ENCODE data around the gene DCAF17.

Gene DCAF17

DNA sequence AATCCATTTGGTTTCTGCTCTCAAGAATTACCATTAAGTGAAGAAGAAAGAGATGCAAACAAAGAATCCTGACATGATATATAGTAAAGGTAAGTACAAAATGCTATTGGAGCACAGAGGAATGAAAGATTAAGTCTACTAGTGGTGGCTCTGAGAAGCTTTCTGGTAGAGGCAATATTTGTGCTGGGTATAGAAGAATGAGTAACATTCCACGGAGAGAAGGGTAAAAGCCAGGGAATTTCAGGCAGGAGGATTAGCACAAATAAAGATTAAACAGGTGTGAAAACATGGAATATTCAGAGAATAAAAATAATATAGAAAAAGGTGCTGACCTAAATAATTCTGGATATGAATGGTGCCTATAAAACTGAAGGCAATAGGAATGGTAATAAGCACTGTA is 32.1 kb upstream of the DCAF17 start:
- H3K9me3 ChIP-seq (replicated peaks in 1 of 2; ENCODE audit: control insufficient read depth in 2 of 2, insufficient read depth in 1 of 2, low read depth in 1 of 2, low read length in 2 of 2): peaks cover 0 to 10% of the 10 kb centered on the region in 2 donors
- H2BK15ac ChIP-seq (ENCODE audit: low read length): no peak overlapping the region
- H3K79me1 ChIP-seq (ENCODE audit: low read depth, low read length): no peaks in the 10 kb centered on the region
- no peak overlapping the region for H2AK5ac ChIP-seq (ENCODE audit: low read depth, low read length)
- no CpG with 5 or more reads among the region's 1 CpG for WGBS, 2 donors (ENCODE audit: extremely low coverage in 2 of 2, insufficient read length in 2 of 2, insufficient replicate concordance in 1 of 2)
- H3K36me3 ChIP-seq (replicated peaks in 1 of 2; ENCODE audit: control insufficient read depth in 2 of 2, insufficient read depth in 2 of 2, low read length in 2 of 2): no peaks in the 10 kb centered on the region
- no peak overlapping the region for H2BK12ac ChIP-seq (ENCODE audit: low read length)
- H3K23ac ChIP-seq (ENCODE audit: low read depth, low read length, poor library complexity): no peak overlapping the region
- no peaks in the 10 kb centered on the region for H3K27me3 ChIP-seq (ENCODE audit: control insufficient read depth in 3 of 3, insufficient read depth in 3 of 3, low read depth in 1 of 3, low read length in 3 of 3)
- no peak overlapping the region for H2BK120ac ChIP-seq (ENCODE audit: low read depth, low read length)
- DNase-seq (ENCODE audit: low spot score): no peak
- no peak overlapping the region for H3K14ac ChIP-seq (ENCODE audit: low read length)
- no peak overlapping the region for H4K91ac ChIP-seq (ENCODE audit: low read depth, low read length, poor library complexity)
- H3K27ac ChIP-seq (replicated peaks; ENCODE audit: low read length): no peak overlapping the region
- H2AFZ ChIP-seq (ENCODE audit: low read length): no peak overlapping the region
- H3K18ac ChIP-seq (ENCODE audit: low read length): no peak overlapping the region
- no peaks in the 10 kb centered on the region for H3K4me1 ChIP-seq (ENCODE audit: control insufficient read depth in 2 of 2, insufficient read depth in 1 of 2, low read depth in 1 of 2, low read length in 2 of 2)
- H3K4ac ChIP-seq (ENCODE audit: low read length): no peak overlapping the region
- H4K8ac ChIP-seq (ENCODE audit: low read depth, low read length): no peak overlapping the region
- no peak overlapping the region for H3K9ac ChIP-seq (ENCODE audit: low read depth, low read length, poor library complexity)
- no peak overlapping the region for H2BK5ac ChIP-seq (ENCODE audit: low read length)
- H3K4me3 ChIP-seq (ENCODE audit: low read length in 2 of 2): no peak overlapping the region
- no peak overlapping the region for H3K4me2 ChIP-seq (ENCODE audit: insufficient read depth, low read length, poor library complexity, severe bottlenecking)

DNA sequence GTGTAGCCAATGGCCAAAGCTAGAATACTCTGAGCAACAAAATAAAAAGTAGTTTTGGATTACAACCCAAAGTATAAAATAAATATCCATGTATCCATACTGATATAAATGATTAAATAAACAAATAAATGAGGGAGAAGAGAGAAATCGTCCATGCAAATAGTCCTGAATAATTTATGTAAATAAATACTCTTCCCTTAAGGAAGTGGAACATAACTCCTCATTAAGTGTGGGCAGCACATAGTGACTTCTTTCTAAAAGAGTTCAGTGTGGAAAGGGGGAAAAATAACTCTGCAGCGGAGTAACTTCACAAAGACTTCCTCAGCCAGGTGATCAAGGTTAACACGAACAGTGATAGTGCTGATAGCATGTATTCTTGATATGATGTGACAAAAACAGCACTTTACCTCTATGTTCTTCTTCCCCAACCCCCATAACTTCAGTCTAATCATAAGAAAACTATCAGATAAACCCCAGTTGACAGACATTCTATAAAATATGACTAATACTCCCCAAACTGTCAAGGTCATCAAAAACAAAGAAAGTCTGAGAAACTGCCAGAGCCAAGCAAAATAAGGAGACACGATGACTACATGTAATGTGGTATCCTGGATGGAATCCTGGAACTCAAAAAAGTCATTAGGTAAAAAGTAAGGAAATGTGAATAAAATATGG is 31.0 kb upstream of the DCAF17 start:
- no peak for DNase-seq (ENCODE audit: low spot score)
- WGBS, 2 donors (ENCODE audit: extremely low coverage in 2 of 2, insufficient read length in 2 of 2, insufficient replicate concordance in 1 of 2): no CpG with 5 or more reads among the region's 4 CpGs
- Histone ChIP-seq H2BK120ac (ENCODE audit: low read depth, low read length) (no peak overlapping the region), H4K91ac (ENCODE audit: low read depth, low read length, poor library complexity) (no peak overlapping the region), H2BK12ac (ENCODE audit: low read length) (no peak overlapping the region), H3K79me1 (ENCODE audit: low read depth, low read length) (no peaks in the 10 kb centered on the region), H2BK15ac (ENCODE audit: low read length) (no peak overlapping the region), H3K9ac (ENCODE audit: low read depth, low read length, poor library complexity) (no peak overlapping the region), H4K8ac (ENCODE audit: low read depth, low read length) (no peak overlapping the region), H2AFZ (ENCODE audit: low read length) (no peak overlapping the region), H3K27ac (replicated peaks; ENCODE audit: low read length) (no peak overlapping the region), H3K27me3 (ENCODE audit: control insufficient read depth in 3 of 3, insufficient read depth in 3 of 3, low read depth in 1 of 3, low read length in 3 of 3) (no peaks in the 10 kb centered on the region), H3K4ac (ENCODE audit: low read length) (no peak overlapping the region), H3K18ac (ENCODE audit: low read length) (no peak overlapping the region), H3K9me3 (replicated peaks in 1 of 2; ENCODE audit: control insufficient read depth in 2 of 2, insufficient read depth in 1 of 2, low read depth in 1 of 2, low read length in 2 of 2) (peaks cover 0 to 8% of the 10 kb centered on the region in 2 donors), H3K4me3 (ENCODE audit: low read length in 2 of 2) (no peak overlapping the region), H3K23ac (ENCODE audit: low read depth, low read length, poor library complexity) (no peak overlapping the region), H3K4me1 (ENCODE audit: control insufficient read depth in 2 of 2, insufficient read depth in 1 of 2, low read depth in 1 of 2, low read length in 2 of 2) (no peaks in the 10 kb centered on the region), H2BK5ac (ENCODE audit: low read length) (no peak overlapping the region), H3K36me3 (replicated peaks in 1 of 2; ENCODE audit: control insufficient read depth in 2 of 2, insufficient read depth in 2 of 2, low read length in 2 of 2) (no peaks in the 10 kb centered on the region), H2AK5ac (ENCODE audit: low read depth, low read length) (no peak overlapping the region), H3K4me2 (ENCODE audit: insufficient read depth, low read length, poor library complexity, severe bottlenecking) (no peak overlapping the region), H3K14ac (ENCODE audit: low read length) (no peak overlapping the region)

DNA sequence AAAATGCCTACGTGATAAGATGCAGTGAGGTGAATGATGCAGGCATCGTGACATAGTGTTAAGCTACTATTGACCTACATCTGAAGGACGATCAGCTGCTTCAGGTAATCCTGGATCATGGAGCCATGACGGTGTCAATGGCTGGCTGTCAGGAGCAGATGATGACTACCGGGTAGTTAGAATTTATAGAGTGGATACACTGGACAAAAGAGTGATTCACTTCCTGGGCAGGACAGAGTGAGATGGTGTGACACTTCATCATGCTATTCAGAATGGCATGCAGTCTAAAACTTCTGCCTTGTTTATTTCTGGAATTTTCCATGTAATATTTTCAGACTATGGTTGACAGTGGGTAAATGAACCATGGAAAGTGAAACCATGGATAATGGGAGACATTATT is 29.8 kb upstream of the DCAF17 start:
- Histone ChIP-seq H3K36me3 (replicated peaks in 1 of 2; ENCODE audit: control insufficient read depth in 2 of 2, insufficient read depth in 2 of 2, low read length in 2 of 2) (no peaks in the 10 kb centered on the region), H2AFZ (ENCODE audit: low read length) (no peak overlapping the region), H3K4me1 (ENCODE audit: control insufficient read depth in 2 of 2, insufficient read depth in 1 of 2, low read depth in 1 of 2, low read length in 2 of 2) (peaks cover under 1 to 2% of the 10 kb centered on the region in 2 donors), H2BK120ac (ENCODE audit: low read depth, low read length) (no peak overlapping the region), H3K27me3 (ENCODE audit: control insufficient read depth in 3 of 3, insufficient read depth in 3 of 3, low read depth in 1 of 3, low read length in 3 of 3) (no peaks in the 10 kb centered on the region), H3K79me1 (ENCODE audit: low read depth, low read length) (no peaks in the 10 kb centered on the region), H4K8ac (ENCODE audit: low read depth, low read length) (no peak overlapping the region), H2AK5ac (ENCODE audit: low read depth, low read length) (no peak overlapping the region), H3K9ac (ENCODE audit: low read depth, low read length, poor library complexity) (no peak overlapping the region), H2BK15ac (ENCODE audit: low read length) (no peak overlapping the region), H3K9me3 (replicated peaks in 1 of 2; ENCODE audit: control insufficient read depth in 2 of 2, insufficient read depth in 1 of 2, low read depth in 1 of 2, low read length in 2 of 2) (peaks cover 0 to 8% of the 10 kb centered on the region in 2 donors), H3K14ac (ENCODE audit: low read length) (no peak overlapping the region), H3K4ac (ENCODE audit: low read length) (no peak overlapping the region), H3K23ac (ENCODE audit: low read depth, low read length, poor library complexity) (no peak overlapping the region), H3K27ac (replicated peaks; ENCODE audit: low read length) (no peak overlapping the region), H3K4me2 (ENCODE audit: insufficient read depth, low read length, poor library complexity, severe bottlenecking) (no peak overlapping the region), H2BK12ac (ENCODE audit: low read length) (no peak overlapping the region), H3K4me3 (ENCODE audit: low read length in 2 of 2) (no peak overlapping the region), H4K91ac (ENCODE audit: low read depth, low read length, poor library complexity) (no peak overlapping the region), H3K18ac (ENCODE audit: low read length) (no peak overlapping the region), H2BK5ac (ENCODE audit: low read length) (no peak overlapping the region)
- DNase-seq (ENCODE audit: low spot score): no peak
- no CpG with 5 or more reads among the region's 5 CpGs for WGBS, 2 donors (ENCODE audit: extremely low coverage in 2 of 2, insufficient read length in 2 of 2, insufficient replicate concordance in 1 of 2)

- no peak overlapping the region for H3K9ac ChIP-seq (ENCODE audit: low read depth, low read length, poor library complexity)
- no peak overlapping the region for H2BK12ac ChIP-seq (ENCODE audit: low read length)
- no peak overlapping the region for H4K8ac ChIP-seq (ENCODE audit: low read depth, low read length)
- no peak overlapping the region for H2AK5ac ChIP-seq (ENCODE audit: low read depth, low read length)
- no peak overlapping the region for H3K4ac ChIP-seq (ENCODE audit: low read length)
- H3K4me3 ChIP-seq (ENCODE audit: low read length in 2 of 2): no peak overlapping the region
- no peak overlapping the region for H3K4me2 ChIP-seq (ENCODE audit: insufficient read depth, low read length, poor library complexity, severe bottlenecking)
- no peak overlapping the region for H2AFZ ChIP-seq (ENCODE audit: low read length)
- no peak overlapping the region for H3K14ac ChIP-seq (ENCODE audit: low read length)
- no peak overlapping the region for H4K91ac ChIP-seq (ENCODE audit: low read depth, low read length, poor library complexity)
- peaks cover 0 to 8% of the 10 kb centered on the region in 2 donors for H3K9me3 ChIP-seq (replicated peaks in 1 of 2; ENCODE audit: control insufficient read depth in 2 of 2, insufficient read depth in 1 of 2, low read depth in 1 of 2, low read length in 2 of 2)
- whole genome bisulfite sequencing, 2 donors (ENCODE audit: extremely low coverage in 2 of 2, insufficient read length in 2 of 2, insufficient replicate concordance in 1 of 2): no CpG with 5 or more reads among the region's 2 CpGs
- H3K27me3 ChIP-seq (ENCODE audit: control insufficient read depth in 3 of 3, insufficient read depth in 3 of 3, low read depth in 1 of 3, low read length in 3 of 3): no peaks in the 10 kb centered on the region
- DNase-seq (ENCODE audit: low spot score): no peak
- H3K36me3 ChIP-seq (replicated peaks in 1 of 2; ENCODE audit: control insufficient read depth in 2 of 2, insufficient read depth in 2 of 2, low read length in 2 of 2): no peaks in the 10 kb centered on the region
- H3K4me1 ChIP-seq (ENCODE audit: control insufficient read depth in 2 of 2, insufficient read depth in 1 of 2, low read depth in 1 of 2, low read length in 2 of 2): peaks cover 5 to 7% of the 10 kb centered on the region in 2 donors
- no peak overlapping the region for H3K18ac ChIP-seq (ENCODE audit: low read length)
- H3K27ac ChIP-seq (replicated peaks; ENCODE audit: low read length): no peak overlapping the region
- H3K79me1 ChIP-seq (ENCODE audit: low read depth, low read length): no peaks in the 10 kb centered on the region
- H3K23ac ChIP-seq (ENCODE audit: low read depth, low read length, poor library complexity): no peak overlapping the region
- H2BK120ac ChIP-seq (ENCODE audit: low read depth, low read length): no peak overlapping the region
- no peak overlapping the region for H2BK5ac ChIP-seq (ENCODE audit: low read length)
- no peak overlapping the region for H2BK15ac ChIP-seq (ENCODE audit: low read length)
Observed at GRCh38 chr2:171404719-171405118, 29.3 kb upstream of the DCAF17 start.

Data from neuronal stem cell (in vitro differentiated cells).